NB4 (cell line): Measurements from ENCODE around the gene ARRDC4.

Source experiments
- MYC ChIP-seq: IDR thresholded peaks from 2 replicates; pipeline ENCODE4 v1.6.1; 2011; ENCODE audit warnings: low read depth, low read length
- TF ChIP-seq, protein P1 (sequence below): IDR thresholded peaks from one replicate; pipeline ENCODE4 v1.5.1; 2012; ENCODE audit warnings: low read depth, low read length

- TF ChIP-seq, protein P1, sequence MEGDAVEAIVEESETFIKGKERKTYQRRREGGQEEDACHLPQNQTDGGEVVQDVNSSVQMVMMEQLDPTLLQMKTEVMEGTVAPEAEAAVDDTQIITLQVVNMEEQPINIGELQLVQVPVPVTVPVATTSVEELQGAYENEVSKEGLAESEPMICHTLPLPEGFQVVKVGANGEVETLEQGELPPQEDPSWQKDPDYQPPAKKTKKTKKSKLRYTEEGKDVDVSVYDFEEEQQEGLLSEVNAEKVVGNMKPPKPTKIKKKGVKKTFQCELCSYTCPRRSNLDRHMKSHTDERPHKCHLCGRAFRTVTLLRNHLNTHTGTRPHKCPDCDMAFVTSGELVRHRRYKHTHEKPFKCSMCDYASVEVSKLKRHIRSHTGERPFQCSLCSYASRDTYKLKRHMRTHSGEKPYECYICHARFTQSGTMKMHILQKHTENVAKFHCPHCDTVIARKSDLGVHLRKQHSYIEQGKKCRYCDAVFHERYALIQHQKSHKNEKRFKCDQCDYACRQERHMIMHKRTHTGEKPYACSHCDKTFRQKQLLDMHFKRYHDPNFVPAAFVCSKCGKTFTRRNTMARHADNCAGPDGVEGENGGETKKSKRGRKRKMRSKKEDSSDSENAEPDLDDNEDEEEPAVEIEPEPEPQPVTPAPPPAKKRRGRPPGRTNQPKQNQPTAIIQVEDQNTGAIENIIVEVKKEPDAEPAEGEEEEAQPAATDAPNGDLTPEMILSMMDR, result no peak
- TF ChIP-seq MYC, result no peak
Observed at GRCh38 chr15:98005659-98006058, 45.2 kb downstream of the ARRDC4 start.
